OCI-M1 (cell line): ENCODE measurements around the gene LRP2.

Experiments
- DNase-seq: peaks from one replicate; lab custom pipeline; 2025; lab: John Stamatoyannopoulos, UW

Gene LRP2

DNA sequence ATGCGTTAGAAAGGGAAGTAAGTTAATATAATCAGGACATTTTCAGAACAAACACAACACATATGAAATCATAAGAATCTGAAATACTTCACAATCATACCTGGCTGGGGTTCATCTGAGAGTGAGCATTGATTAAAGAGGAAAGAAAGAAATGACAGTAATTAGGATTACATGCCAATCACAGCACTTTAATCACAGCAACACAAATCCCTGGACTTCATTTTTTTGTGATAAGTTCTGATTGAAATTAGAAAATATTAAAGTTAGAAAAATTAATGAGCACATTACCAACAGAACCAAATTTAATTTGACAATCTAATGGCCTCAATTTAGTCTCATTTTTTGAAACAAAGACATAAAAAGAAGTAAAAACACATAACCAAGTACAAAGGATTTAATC, 121.9 kb downstream of the LRP2 start:
- no peak for DNase-seq

DNA sequence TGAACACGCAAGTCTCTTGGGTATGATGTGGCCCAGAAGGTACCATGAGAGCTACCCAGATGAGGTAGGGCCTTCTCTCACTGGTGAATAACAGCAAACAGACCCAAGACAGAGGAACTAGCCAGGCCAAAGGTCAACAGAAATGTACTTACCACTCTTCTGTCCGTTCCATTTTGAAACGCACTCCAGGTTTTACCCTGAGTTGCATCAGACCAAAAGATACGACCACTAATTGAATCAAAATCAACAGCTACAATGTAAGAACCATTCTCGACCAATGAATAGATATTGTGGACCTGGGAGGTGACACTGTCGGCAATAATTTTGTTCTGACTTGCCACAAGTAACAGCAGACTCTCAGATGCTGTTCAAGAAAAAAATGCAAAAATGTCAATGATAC, 124.4 kb downstream of the LRP2 start:
- DNase-seq = no peak

DNA sequence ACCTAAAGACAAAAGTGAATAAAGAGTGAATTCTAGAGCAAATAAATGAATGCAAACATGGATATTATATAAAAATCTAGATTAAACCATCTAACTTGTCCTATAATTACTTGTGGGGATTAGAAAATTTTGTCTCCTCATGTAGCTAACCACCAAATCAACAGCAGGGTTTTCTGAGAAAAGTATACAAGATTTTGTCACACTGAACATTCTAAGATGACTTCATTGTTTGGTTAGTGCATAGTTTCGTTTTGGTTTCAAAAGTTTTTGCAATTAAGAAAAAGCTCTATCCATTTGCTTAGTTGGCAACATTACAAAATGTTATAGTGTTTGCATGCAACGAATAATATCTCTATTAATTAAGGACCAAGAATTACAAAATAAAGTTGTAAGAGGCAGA, 125.0 kb downstream of the LRP2 start:
- DNase-seq = peak; percentile 27

DNA sequence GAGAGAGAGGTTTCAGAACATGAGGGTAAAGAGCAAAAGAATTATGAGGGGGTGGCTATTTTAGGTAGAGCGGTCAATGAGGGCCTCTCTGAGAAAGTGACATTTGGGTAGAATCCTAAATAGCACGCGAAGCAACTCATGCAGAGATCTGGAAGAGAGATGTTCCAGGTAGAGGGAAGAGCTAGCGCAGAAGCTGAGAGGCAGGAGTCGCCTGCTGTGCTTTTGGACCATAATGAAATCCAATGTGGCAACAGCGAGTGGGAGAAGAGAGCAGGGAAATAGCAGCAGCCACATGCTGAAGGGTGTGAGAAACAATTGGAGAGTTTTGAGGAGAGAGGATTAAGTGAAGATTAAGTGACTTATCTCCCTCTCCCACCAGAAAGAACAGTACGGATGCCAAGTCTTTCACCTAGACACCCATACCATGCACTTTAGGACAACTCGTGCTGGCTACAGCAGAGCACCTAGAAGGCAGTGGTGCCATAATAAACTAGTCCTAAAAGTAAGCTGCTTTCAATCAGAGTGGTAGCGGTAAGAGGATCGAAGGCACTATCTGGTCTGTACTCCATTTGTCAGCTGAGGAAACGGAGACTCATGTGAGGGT, 129.7 kb downstream of the LRP2 start:
- no peak for DNase-seq

DNA sequence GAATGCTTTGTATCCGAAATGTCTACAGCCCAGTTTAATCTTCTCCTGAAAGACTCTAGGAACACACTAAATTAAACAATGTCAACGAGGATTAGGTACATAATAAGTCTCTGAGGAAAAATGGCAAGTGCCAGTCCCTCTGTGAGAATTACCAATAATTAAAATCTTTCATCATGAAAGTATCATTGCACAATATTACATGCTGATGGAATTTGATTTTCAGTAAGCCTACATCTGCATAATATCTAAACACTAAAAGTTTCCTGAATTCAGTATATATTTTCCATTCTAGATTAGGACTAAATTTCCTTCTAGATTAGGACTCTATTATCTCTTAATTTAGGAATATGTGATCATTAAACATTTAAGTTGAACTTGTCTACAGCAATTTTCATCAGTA, 132.1 kb downstream of the LRP2 start:
- DNase-seq = no peak

DNA sequence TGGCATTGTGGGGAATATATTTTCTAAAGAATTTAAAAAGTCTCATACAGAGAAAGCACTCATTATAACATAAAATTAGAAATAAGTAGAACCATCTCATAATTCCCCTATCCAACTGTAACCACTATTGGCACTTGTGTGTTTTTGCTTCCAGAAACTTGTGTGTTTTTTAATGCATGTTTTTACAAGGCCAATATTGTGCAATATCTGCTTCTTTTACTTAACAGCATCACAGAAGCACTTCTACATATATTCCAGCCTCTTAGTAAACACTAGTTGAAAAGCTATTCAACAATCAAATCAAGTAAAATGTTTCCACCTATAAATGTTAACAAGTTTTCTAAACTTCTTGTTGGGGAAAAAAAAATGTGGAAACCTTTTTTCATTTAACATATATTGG, 132.7 kb downstream of the LRP2 start:
- DNase-seq = no peak

DNA sequence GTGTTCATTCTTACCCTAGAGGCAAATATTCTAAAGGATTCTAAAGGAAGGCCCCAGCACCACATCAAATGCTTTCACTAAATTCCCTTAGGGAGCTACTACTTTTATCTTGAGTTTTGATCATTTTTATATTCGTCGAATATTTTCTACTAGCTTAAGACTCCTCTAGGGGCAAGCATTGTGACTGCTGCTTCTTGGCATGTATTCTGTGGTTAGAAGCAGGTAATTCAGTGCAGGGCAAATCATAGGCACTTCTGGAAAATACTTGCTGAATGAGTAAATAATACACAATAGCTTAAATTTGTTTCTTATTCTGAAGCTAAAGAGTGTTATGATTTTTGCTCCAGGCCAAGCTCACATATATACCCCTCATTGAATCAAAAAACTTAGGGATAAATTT, 136.4 kb downstream of the LRP2 start:
- no peak for DNase-seq

DNA sequence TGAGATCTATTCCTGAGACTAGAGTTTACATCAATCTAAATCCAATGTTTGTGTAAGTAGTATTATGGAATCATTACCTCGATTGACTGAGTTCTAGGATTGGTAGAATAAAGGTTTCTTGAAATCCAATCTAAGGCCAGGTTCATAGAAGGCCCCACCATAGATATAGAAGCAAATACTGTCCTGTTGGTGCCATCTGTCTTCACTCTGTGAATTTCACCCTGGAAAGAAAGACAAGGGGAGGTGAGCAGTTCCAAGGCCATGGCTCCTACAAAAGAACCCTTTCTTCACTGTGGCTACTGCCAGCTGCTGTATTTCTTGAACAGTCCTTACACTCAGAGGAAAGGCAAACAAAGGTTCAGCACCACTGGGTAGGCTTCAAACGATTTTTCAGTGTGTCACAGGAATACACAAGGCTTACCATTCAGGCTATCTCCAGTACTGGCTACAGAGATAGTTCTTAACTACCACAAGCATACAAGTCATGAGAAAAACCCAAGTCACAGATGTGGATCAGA, 137.0 kb downstream of the LRP2 start:
- peak; percentile 7 for DNase-seq

DNA sequence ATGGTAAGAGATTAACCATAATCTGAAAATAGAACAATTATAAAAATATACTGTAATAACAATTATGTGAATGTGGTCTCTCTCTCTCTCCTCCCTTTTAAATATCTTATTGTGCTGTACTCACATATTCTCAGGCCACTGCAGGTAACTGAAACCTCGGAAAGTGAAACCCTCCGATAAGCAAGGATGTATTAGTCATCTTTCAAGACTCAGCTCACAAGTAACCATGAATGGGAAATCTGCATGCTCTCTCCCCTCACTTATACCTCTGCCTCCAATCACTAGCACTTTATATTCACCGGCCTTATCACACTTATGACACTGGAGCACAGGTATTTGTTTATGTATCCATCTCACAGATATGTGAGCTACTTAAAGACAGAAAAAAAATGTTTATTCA, 139.7 kb downstream of the LRP2 start:
- peak; percentile 21 for DNase-seq

DNA sequence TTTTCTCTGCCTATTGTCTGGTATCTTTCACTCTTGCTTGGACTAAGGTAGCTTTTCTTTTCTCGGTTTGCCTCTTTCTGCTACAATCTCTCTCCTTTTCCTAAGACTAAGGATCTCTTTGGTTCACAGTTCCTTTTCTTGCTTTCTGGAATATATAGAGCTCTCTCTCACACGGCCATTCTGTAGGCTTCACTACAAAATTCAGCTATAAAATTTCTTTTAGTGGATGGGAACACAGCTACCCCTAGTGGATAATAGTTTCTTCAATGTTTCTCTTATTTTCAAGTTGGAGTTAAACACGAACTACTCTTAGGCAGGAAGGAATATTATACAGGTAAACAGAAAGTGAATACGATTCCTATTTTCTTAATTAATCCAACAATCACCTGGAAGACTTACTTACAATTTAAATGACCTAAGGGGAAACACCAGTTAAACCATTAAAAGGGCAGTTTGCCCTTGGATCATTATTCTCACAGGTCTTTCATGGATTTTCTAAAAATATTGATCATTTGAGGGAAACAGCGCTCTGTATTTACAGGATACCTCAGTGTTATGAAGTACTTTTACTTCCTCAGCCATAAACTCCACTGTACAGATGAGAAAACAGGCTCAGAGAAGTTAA, 140.5 kb downstream of the LRP2 start:
- peak; percentile 83 for DNase-seq

DNA sequence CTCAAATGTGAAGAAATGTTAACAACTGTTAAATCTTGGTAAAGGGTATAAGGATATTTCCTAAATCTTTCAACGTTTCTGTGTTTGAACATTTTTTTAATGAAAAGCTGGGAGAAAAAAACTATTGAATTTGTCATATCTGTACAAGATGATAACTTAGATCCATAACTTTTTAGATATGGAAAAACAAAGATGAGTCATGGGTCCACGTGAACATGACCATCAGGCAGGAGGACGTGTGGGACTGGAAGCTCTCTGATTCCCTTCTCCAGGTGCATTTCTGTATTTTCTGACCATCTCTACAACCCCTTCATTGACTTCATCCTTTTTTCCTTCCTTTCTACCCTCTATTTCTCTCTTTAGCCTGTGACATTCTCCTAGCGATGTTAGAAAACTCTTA, 151.4 kb downstream of the LRP2 start:
- no peak for DNase-seq

DNA sequence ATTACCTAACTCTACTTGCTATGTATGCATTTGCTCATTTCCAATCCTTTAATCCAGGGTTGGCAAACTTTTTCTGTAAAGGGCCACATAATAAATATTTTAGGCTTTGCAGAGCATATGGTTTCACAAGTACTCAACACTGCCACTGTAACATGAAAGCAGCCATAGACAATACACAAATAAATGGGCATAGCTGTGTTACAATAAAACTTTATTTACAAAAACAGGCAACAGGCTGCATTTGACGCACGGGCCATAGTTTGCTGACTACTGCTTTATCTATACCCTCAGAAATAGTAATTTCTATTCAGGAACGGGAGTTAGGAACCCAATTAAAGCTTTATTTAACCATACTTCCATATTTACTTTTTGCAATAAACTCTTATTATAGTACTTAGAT, 154.3 kb downstream of the LRP2 start:
- DNase-seq = no peak

DNA sequence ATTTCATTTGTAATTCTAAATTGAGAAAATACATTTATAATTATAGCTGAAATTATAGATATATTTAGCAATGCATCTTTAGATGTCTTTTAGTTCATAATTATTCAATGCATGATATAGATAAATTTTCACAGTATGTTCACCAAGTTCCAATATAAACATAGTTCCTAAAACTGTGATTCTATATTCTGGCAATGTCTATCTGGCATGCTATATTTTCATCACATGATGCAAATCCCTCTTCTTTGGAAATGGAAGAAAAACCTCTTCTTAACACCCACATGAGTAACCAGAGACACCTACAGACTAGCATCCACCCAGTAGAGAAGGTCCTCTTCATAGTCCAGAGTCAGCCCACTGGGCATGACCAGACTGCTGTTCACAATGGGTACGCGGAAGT, 157.2 kb downstream of the LRP2 start:
- no peak for DNase-seq

DNA sequence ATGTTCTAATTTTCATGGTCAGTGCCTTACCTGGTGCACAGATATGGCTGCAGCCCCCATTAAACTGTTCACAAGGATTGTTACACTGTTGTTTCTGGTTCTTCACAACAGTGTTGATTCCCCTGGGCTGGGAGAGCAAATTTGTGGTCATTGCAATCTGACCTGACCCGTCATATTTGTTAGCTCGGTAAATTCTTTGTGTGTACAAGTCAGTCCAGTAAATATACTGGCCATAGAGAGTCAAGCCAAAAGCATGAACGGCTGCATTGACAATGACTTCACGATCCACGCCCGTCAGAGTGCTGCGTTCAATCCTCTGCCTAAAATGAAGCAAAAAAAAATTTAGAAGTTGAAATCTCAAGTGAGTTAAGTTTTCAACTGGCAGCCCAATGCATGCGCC, 158.4 kb downstream of the LRP2 start:
- DNase-seq = no peak

DNA sequence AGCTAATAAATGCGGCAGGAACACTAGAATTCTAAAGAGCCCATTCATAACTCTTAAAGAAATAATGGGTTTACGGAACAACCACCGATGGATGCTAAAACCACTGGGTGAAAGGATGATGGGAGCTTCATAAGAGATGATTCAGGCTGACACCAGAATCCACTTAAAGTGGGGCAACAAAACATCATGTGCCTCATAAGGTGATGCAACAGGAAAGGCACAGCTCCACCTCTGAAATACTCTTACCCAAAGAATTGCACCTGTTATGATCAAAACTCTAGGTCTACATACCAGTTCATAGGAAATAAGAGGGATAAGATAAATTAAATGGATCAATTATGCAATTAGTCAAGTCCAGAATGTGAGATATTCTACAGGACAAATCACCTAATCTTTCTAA, 161.6 kb downstream of the LRP2 start:
- DNase-seq = no peak

DNA sequence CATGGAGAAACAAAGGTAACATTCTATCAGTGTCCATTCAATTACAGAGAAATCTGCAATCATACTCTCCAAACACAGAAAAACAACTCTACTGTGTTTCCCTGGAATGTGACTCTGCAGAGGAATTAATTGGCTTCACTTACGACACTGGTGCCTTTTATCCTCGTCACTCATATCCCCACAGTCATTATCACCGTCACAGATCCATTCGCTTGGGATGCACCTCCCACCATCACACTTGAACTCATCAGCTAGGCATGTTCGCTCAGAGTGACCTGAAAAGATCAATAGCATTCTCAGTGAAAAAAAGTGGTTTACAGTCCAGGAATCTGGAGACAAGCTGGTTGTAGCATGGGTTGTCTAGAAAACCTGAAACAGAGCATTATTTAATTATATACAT, 168.7 kb downstream of the LRP2 start:
- no peak for DNase-seq

DNA sequence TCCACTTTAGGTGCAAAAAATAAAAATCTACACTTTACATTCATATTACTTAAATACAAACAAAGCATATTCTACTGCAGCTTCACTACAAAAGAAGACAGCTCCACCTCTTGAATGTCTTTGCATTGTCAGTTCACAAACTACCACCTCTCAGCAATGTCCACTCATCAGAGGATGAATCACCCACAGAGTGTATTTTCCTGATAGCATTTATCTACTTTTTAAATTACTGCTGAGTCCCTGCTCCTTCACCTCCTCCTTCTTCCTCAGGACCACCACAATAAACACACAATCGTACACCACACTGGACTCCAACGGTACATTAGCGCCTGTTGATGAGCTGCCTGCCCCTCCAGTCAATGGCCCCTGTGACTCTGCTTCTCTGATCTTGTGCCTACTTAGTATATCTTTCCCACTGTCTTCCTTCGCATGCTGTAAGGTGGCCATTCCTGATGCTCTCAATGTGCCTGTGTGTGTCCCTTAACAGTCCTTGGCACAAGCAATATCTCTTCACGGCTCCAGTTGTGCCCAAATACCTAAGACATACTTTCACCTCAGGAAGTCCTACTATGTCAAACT, 172.0 kb downstream of the LRP2 start:
- peak; percentile 3 for DNase-seq

DNA sequence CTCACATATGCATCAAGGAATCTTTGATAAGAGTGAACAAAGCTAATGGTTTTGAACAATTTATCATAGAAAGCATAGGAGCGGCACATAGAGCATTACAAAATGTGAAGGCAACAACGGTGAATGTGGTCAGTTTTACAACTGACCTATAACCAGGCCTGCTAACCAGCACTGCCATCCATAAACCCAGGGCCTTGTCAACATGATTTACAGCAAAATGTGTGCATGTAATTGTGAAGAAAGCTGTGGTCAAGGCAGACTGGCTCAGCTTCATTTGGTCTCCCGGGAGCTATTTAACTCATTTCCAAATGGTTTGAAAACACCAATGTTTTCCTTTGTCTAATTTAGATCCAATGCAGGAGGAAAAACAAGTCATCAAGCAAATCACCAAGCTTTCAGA, 173.2 kb downstream of the LRP2 start:
- DNase-seq = no peak

DNA sequence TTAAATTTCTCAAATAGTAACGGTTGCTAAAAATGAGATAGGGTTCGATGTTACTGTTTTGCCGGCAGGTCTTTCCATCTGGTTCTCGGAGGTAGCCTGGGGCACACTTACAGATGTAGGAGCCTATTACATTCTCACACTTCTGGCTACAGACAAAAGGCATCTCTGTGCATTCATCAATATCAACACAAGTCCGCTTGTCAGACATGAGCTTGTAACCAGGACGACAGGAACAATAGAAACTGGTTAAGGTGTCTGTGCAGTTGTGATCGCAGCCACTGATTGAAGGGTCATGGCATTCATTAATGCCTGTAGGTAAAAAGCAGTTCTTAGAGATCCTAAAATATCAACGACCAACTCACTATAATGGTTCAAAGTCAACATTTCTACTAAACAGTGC, 176.6 kb downstream of the LRP2 start:
- no peak for DNase-seq

DNA sequence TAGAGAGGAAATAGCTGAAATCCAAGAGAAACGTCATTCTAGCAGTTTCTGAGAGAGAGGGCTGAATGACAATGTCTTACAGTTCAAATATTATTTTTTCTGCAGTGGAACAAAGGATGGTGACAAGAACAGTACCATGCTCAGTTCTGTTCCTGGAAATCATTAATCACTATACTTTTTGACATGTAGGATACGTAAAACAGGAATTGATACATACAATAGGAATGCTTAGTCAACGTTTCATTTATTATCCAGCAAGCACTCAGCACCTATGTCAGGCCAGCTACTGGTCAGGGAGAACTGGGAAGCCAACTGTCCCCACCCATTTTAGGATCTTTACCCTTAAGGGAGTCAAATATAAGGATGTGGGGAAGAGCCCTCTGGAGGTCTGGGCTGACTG, 178.3 kb downstream of the LRP2 start:
- no peak for DNase-seq

DNA sequence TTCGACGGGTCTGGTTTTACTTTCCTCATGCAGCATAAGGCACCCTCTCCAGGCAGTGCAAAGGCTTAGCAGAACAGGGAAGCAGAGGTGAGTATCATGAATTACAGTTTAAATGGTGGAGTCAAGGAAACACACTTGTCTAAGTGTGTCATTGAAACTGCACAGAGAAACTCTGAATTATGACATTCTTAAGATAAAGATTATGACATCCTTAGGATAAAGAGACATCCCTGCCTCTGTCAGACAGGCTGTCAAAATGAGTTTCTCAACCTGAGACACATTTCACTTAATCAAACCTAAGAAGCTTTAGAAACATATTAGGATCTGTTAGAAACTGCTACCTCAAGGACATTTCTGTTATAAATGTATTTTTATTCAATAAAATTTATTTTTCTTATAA, 179.8 kb downstream of the LRP2 start:
- DNase-seq = no peak

DNA sequence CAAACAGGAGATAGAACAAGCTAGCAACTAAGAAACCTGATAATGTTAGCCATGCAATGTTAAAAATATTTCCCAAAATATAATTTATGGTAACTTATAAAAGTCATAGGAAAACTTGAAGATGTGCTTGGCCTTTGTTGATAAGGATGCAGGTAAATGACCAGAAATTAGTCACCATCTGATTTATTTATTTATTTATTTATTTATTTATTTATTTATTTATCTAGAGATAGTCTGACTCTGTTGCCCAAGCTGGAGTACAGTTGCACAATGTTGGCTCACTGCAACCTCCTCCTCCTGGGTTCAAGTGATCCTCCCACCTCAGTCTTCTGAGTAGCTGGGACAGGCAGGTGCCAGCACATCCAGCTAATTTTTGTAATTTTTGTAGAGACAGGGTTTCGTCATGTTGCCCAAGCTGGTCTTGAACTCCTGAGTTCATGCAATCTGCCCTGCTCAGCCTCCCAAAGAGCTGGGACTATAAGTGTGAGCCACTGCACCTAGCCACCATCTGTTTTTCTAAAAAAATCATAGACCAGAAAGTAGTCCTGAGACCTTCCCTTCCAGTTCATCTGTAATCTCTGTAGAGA, 183.4 kb downstream of the LRP2 start:
- DNase-seq = no peak

DNA sequence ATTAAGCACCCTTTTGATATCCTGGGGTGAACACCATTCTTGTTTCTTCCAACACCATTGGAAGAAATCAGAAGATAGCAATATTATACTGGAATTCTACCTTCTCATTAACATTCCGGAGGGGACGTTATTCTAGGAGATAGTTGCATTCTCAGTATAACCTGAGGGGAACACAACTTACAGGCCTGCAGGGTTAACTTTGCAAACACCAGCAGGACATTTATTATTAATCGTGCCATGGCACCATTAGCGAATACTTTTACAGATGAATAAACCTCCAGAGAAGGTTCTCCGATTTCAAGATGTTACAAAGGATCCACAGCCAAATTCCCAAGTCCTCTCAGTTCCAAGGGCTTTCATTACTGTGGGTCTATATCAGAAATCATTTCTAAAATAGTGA, 184.0 kb downstream of the LRP2 start:
- no peak for DNase-seq
